ENCODE results near the gene TMIGD2. TPM values are rescaled to one million over a fixed set of nuclear protein-coding genes. Genes with fewer than 3 reads are reported as not detected.

TMIGD2 gene
- polyA plus RNA-seq, 3 donors = 0.26 TPM; not detected in 2

DNA sequence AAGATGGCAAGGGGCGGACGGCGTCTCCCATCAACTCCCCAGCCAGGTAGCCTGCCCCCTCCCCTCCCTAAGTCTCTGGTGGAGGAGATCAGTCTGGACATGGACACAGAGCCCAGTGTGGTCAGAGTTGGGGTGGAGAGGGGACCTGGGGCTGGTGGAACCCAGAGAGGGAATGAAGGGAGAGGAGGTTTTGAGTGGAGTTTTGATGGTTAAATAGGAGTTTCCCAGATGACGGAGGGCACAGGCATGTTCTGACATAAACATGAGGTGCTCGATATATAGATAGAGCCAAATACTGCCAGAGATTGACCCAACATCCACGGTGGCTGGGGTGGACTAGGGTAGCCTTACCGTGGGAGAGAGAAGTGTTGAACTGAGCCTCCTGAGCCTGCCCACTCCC lies 16.3 kb upstream of the TMIGD2 start:
- Mint-ChIP-seq H3K27ac (no peak overlapping the region), H3K4me3 (no peak overlapping the region), H3K27me3 (ENCODE audit: low read depth in 3 of 3) (peaks cover 1 to 9% (median 5%) of the 10 kb centered on the region in 3 donors), H3K36me3 (no peaks in the 10 kb centered on the region), H3K4me1 (peaks cover 20% of the 10 kb centered on the region), H3K9me3 (peaks cover 33 to 51% (median 42%) of the 10 kb centered on the region in 7 donors)
- Histone ChIP-seq H3K9me3 (replicated peaks in 1 of 2; ENCODE audit: control insufficient read depth in 1 of 2, insufficient read depth in 1 of 2, low read length in 2 of 2) (peaks cover 27 to 45% of the 10 kb centered on the region in 2 donors), H3K27ac (ENCODE audit: low read depth in 1 of 2, low read length in 2 of 2) (no peak overlapping the region), H3K9ac (ENCODE audit: insufficient read depth, low read length, poor library complexity, severe bottlenecking) (no peak overlapping the region), H3K27me3 (ENCODE audit: control insufficient read depth in 2 of 2, insufficient read depth in 2 of 2, low read length in 2 of 2) (no peaks in the 10 kb centered on the region), H3K4me1 (ENCODE audit: control insufficient read depth in 1 of 2, insufficient read depth in 2 of 2, low read length in 2 of 2) (peaks cover 12 to 21% of the 10 kb centered on the region in 2 donors), H3K4me2 (replicated peaks; ENCODE audit: extremely low read depth, low read length, poor library complexity, severe bottlenecking) (no peak overlapping the region), H3K4me3 (replicated peaks in 1 of 3; ENCODE audit: low read depth in 2 of 3, low read length in 3 of 3) (no peak overlapping the region), H3K79me2 (ENCODE audit: insufficient read depth, low read length) (no peaks in the 10 kb centered on the region), H4K20me1 (ENCODE audit: insufficient read depth, low read length) (no peaks in the 10 kb centered on the region), H2AFZ (ENCODE audit: insufficient read depth, low read depth, low read length, poor library complexity, severe bottlenecking) (no peak overlapping the region), H3K36me3 (replicated peaks in 1 of 2; ENCODE audit: control insufficient read depth in 1 of 2, insufficient read depth in 2 of 2, low read length in 2 of 2) (no peaks in the 10 kb centered on the region)
- no peak for DNase-seq
- WGBS (ENCODE audit: insufficient coverage) = 100% methylated on average over 3 of the region's 7 CpGs
- TF ChIP-seq CTCF (IDR thresholded peaks at IDR 0.05) = no peak
- intact Hi-C loops (cut with micrococcal nuclease) = no loop called here

DNA sequence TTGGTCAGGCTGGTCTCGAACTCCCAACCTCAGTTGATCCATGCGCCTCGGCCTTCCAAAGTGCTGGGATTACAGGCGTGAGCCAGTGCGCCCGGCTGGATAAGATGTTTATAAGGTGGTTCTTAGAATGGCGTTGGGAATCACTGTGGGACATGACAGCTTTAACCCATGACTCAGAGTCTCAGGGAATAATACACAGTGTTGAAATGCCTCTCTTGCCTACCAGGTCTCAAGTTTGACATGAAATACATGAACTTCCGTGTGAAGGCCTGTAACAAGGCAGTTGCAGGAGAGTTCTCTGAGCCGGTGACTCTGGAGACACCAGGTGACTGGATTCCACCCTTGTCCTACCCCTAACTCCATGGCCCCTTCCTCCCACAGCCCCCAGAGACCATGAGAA lies 14.8 kb upstream of the TMIGD2 start:
- H3K9ac ChIP-seq (ENCODE audit: insufficient read depth, low read length, poor library complexity, severe bottlenecking) = no peak overlapping the region
- WGBS (ENCODE audit: insufficient coverage) = 97% methylated on average over 6 of the region's 9 CpGs

More for the DNA sequence above, 14.8 kb upstream of the TMIGD2 start:
- H3K27ac ChIP-seq (ENCODE audit: low read depth in 1 of 2, low read length in 2 of 2) = no peak overlapping the region
- no peaks in the 10 kb centered on the region for H3K27me3 ChIP-seq (ENCODE audit: control insufficient read depth in 2 of 2, insufficient read depth in 2 of 2, low read length in 2 of 2)
- no peak overlapping the region for H2AFZ ChIP-seq (ENCODE audit: insufficient read depth, low read depth, low read length, poor library complexity, severe bottlenecking)
- Mint-ChIP-seq H3K27ac (no peak overlapping the region), H3K9me3 (peaks cover 30 to 45% (median 40%) of the 10 kb centered on the region in 7 donors), H3K4me3 (no peak overlapping the region), H3K27me3 (ENCODE audit: low read depth in 3 of 3) (peaks cover 3 to 6% (median 6%) of the 10 kb centered on the region in 3 donors), H3K4me1 (peaks cover 20% of the 10 kb centered on the region), H3K36me3 (no peaks in the 10 kb centered on the region)
- no peak for DNase-seq
- no peak overlapping the region for H3K4me3 ChIP-seq (replicated peaks in 1 of 3; ENCODE audit: low read depth in 2 of 3, low read length in 3 of 3)
- no peak for TF ChIP-seq CTCF (IDR thresholded peaks at IDR 0.05)
- peaks cover 12 to 21% of the 10 kb centered on the region in 2 donors for H3K4me1 ChIP-seq (ENCODE audit: control insufficient read depth in 1 of 2, insufficient read depth in 2 of 2, low read length in 2 of 2)
- no peaks in the 10 kb centered on the region for H3K79me2 ChIP-seq (ENCODE audit: insufficient read depth, low read length)
- no peak overlapping the region for H3K4me2 ChIP-seq (replicated peaks; ENCODE audit: extremely low read depth, low read length, poor library complexity, severe bottlenecking)
- H3K36me3 ChIP-seq (replicated peaks in 1 of 2; ENCODE audit: control insufficient read depth in 1 of 2, insufficient read depth in 2 of 2, low read length in 2 of 2) = no peaks in the 10 kb centered on the region
- peaks cover 21 to 44% of the 10 kb centered on the region in 2 donors for H3K9me3 ChIP-seq (replicated peaks in 1 of 2; ENCODE audit: control insufficient read depth in 1 of 2, insufficient read depth in 1 of 2, low read length in 2 of 2)
- intact Hi-C loops (cut with micrococcal nuclease) = no loop called here
- H4K20me1 ChIP-seq (ENCODE audit: insufficient read depth, low read length) = no peaks in the 10 kb centered on the region

All from CD14-positive monocyte (primary cell).